Parathyroid adenoma (tissue), 2 donors: ENCODE results near the gene ITSN1.

ENCODE experiments used
- H2AFZ ChIP-seq: fragments of 300-600 bp; sonication (generic); one replicate; pipeline ENCODE4 v1.7.0; 2017; ENCODE audit warnings: antibody characterized with exemption, mild to moderate bottlenecking
- H3K27ac ChIP-seq: fragments of 300-600 bp; sonication (generic); one replicate; pipeline ENCODE4 v1.7.0; 2017
- H3K27me3 ChIP-seq: fragments of 300-600 bp; sonication (generic); one replicate; pipeline ENCODE4 v1.7.0; 2017; ENCODE audit warnings: low read length; ENCODE audit not compliant: control insufficient read depth, insufficient read depth
- H3K36me3 ChIP-seq: fragments of 300-600 bp; sonication (generic); one replicate; pipeline ENCODE4 v1.7.0; 2017; ENCODE audit warnings: low read length; ENCODE audit not compliant: control insufficient read depth, insufficient read depth
- H3K4me1 ChIP-seq: fragments of 300-600 bp; sonication (generic); one replicate; pipeline ENCODE4 v1.7.0; 2017; ENCODE audit warnings: control low read depth
- H3K4me2 ChIP-seq: fragments of 300-600 bp; sonication (generic); one replicate; pipeline ENCODE4 v1.7.0; 2017; ENCODE audit warnings: low read length
- H3K4me3 ChIP-seq: fragments of 300-600 bp; sonication (generic); one replicate; pipeline ENCODE4 v1.7.0; 2017; ENCODE audit warnings: low read depth, low read length
- H3K79me2 ChIP-seq: fragments of 300-600 bp; sonication (generic); one replicate; pipeline ENCODE4 v1.7.0; 2017; ENCODE audit warnings: control low read depth
- H3K9ac ChIP-seq: fragments of 300-600 bp; sonication (generic); one replicate; pipeline ENCODE4 v1.7.0; 2017; ENCODE audit warnings: mild to moderate bottlenecking
- H3K9me3 ChIP-seq: fragments of 300-600 bp; sonication (generic); one replicate; pipeline ENCODE4 v1.7.0; 2017; ENCODE audit warnings: low read length; ENCODE audit not compliant: control insufficient read depth
- TF ChIP-seq, protein P1 (sequence below): fragments of 300-600 bp; sonication (generic); IDR thresholded peaks from one replicate; pipeline ENCODE4 v1.7.0; 2017; ENCODE audit warnings: antibody characterized with exemption, mild to moderate bottlenecking
- donor health status: primary hyperparathyroidism.

Gene ITSN1

DNA sequence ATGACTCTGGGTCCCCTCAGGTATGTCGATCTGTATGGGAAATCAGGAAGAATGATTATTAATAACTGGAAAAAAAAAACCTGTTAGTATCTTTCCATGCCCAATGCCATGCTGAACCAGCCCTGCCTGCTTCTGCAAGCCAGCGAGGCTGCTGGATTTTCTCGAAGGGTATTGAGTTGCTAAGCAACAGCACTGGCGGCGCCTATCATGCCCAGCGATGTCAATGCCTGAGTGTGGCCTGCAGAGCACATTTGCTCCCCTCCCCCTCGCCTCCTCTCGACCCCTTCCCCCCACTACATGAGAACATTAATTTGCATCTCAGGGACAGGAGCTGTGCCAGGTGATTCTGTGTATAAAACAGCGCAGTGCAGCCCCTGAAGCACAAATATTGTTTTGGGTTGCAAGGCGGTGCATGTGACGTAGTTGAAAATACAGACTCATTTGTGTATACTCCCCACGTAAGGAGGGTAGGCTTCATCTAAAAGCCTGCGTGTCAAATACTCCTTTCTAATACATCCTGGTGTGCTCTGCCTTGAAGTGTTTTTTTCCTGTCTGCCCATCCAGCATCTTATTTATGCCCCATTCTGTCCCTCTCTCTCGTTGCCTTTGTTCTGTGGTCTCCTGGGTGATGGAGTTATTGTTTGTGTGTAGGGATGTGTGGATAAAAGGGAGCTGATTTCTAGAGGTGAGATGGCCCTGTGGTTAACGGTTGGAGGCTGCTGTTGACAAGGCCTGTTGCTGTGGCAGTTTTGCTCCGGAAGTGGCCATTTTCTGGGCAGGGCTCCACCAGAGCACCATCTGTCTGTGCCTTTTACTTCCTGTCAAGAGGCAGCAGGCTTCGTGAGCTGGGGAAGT is 306.0 kb downstream of the ITSN1 start:
- peak overlapping the region; percentile 6 for H3K4me2 ChIP-seq
- no peaks in the 10 kb centered on the region for H3K27me3 ChIP-seq
- TF ChIP-seq, protein P1, sequence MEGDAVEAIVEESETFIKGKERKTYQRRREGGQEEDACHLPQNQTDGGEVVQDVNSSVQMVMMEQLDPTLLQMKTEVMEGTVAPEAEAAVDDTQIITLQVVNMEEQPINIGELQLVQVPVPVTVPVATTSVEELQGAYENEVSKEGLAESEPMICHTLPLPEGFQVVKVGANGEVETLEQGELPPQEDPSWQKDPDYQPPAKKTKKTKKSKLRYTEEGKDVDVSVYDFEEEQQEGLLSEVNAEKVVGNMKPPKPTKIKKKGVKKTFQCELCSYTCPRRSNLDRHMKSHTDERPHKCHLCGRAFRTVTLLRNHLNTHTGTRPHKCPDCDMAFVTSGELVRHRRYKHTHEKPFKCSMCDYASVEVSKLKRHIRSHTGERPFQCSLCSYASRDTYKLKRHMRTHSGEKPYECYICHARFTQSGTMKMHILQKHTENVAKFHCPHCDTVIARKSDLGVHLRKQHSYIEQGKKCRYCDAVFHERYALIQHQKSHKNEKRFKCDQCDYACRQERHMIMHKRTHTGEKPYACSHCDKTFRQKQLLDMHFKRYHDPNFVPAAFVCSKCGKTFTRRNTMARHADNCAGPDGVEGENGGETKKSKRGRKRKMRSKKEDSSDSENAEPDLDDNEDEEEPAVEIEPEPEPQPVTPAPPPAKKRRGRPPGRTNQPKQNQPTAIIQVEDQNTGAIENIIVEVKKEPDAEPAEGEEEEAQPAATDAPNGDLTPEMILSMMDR, result no peak
- no peak overlapping the region for H3K27ac ChIP-seq
- no peaks in the 10 kb centered on the region for H3K9me3 ChIP-seq
- H3K36me3 ChIP-seq, result no peaks in the 10 kb centered on the region
- H2AFZ ChIP-seq, result peak overlapping the region; percentile 56
- peaks cover 2% of the 10 kb centered on the region for H3K4me1 ChIP-seq
- no peak overlapping the region for H3K9ac ChIP-seq
- no peak overlapping the region for H3K4me3 ChIP-seq
- H3K79me2 ChIP-seq, result no peaks in the 10 kb centered on the region

GRCh38 chr21:33948951-33949444 is 306.7 kb downstream of the ITSN1 start:
- Histone ChIP-seq H3K4me2 (no peak overlapping the region), H3K9ac (no peak overlapping the region), H3K4me1 (peaks cover 2% of the 10 kb centered on the region), H3K4me3 (no peak overlapping the region), H2AFZ (no peak overlapping the region), H3K27me3 (no peaks in the 10 kb centered on the region), H3K36me3 (no peaks in the 10 kb centered on the region), H3K27ac (no peak overlapping the region), H3K9me3 (no peaks in the 10 kb centered on the region), H3K79me2 (no peaks in the 10 kb centered on the region)
- TF ChIP-seq, protein P1, result no peak
